Smooth muscle cell (in vitro differentiated cells): ENCODE data around the gene ENTHD1. TPM values are rescaled to one million over a fixed set of nuclear protein-coding genes. Genes with fewer than 3 reads are reported as not detected.

Experiments used
- DNase-seq: peaks from one replicate; lab custom pipeline; 2025; ENCODE audit not compliant: unreplicated experiment; lab: John Stamatoyannopoulos, UW
- H2AFZ ChIP-seq: fragments of 200-600 bp; sonication (generic); 2 replicates; pipeline ENCODE4 v1.6.0; 2016; ENCODE audit warnings: antibody characterized with exemption, low read depth, mild to moderate bottlenecking
- H3F3A ChIP-seq: fragments of 200-600 bp; sonication (generic); 2 replicates; pipeline ENCODE4 v1.6.0; 2017; ENCODE audit warnings: antibody characterized with exemption, low read depth
- H3K27ac ChIP-seq: fragments of 200-600 bp; sonication (generic); 2 replicates; pipeline ENCODE4 v1.5.1; 2016; ENCODE audit warnings: low read depth, mild to moderate bottlenecking
- H3K27me3 ChIP-seq: fragments of 200-600 bp; sonication (generic); 2 replicates; pipeline ENCODE4 v1.6.1; 2016; ENCODE audit warnings: low read depth, mild to moderate bottlenecking
- H3K36me3 ChIP-seq: fragments of 200-600 bp; sonication (generic); 2 replicates; pipeline ENCODE4 v1.5.1; 2016; ENCODE audit warnings: low read depth
- H3K4me1 ChIP-seq: fragments of 200-600 bp; sonication (generic); 2 replicates; pipeline ENCODE4 v1.5.1; 2016; ENCODE audit warnings: low read depth
- H3K4me2 ChIP-seq: fragments of 200-600 bp; sonication (generic); 2 replicates; pipeline ENCODE4 v1.6.0; 2016; ENCODE audit warnings: mild to moderate bottlenecking
- H3K4me3 ChIP-seq: fragments of 200-600 bp; sonication (generic); 2 replicates; pipeline ENCODE4 v1.5.1; 2016; ENCODE audit warnings: mild to moderate bottlenecking
- H3K79me2 ChIP-seq: fragments of 200-600 bp; sonication (generic); 2 replicates; pipeline ENCODE4 v1.6.0; 2016; ENCODE audit warnings: low read depth, mild to moderate bottlenecking
- H3K9ac ChIP-seq: fragments of 200-600 bp; sonication (generic); 2 replicates; pipeline ENCODE4 v1.6.0; 2016; ENCODE audit warnings: low read depth
- H3K9me3 ChIP-seq: fragments of 200-600 bp; sonication (generic); replicated peaks from 2 replicates; pipeline ENCODE4 v1.5.1; 2016; ENCODE audit warnings: low read depth
- H4K20me1 ChIP-seq: fragments of 200-600 bp; sonication (generic); 2 replicates; pipeline ENCODE4 v1.6.0; 2016; ENCODE audit warnings: low read depth
- WGBS: methylation state at CpG from one replicate; pipeline ENCODE4 v1.1.7; 2016; ENCODE audit warnings: low lambda C conversion rate; 5-methylcytosine and 5-hydroxymethylcytosine counted together
- polyA plus RNA-seq: library from polyadenylated mRNA; unstranded; fragments of >200 nt; fragmentation: Nextera tagmentation; extraction: Ambion mirVana; gene quantifications from 2 replicates; pipeline ENCODE4 v1.2.1, GENCODE V29; 2016
- total RNA-seq: library from RNA; depleted of rRNA; stranded (reverse); fragments of >200 nt; gene quantifications from 2 replicates; pipeline ENCODE4 v1.2.3, GENCODE V29; 2014
- TF ChIP-seq, protein P1 (sequence below): fragments of 200-600 bp; sonication (generic); IDR thresholded peaks from 2 replicates; pipeline ENCODE4 v1.5.1; 2017; ENCODE audit warnings: borderline replicate concordance, mild to moderate bottlenecking, antibody characterized with exemption; ENCODE audit not compliant: insufficient read depth, poor library complexity, severe bottlenecking

Gene ENTHD1
- total and polyA plus RNA-seq, 2 experiments from 2014 or later, result not detected

DNA sequence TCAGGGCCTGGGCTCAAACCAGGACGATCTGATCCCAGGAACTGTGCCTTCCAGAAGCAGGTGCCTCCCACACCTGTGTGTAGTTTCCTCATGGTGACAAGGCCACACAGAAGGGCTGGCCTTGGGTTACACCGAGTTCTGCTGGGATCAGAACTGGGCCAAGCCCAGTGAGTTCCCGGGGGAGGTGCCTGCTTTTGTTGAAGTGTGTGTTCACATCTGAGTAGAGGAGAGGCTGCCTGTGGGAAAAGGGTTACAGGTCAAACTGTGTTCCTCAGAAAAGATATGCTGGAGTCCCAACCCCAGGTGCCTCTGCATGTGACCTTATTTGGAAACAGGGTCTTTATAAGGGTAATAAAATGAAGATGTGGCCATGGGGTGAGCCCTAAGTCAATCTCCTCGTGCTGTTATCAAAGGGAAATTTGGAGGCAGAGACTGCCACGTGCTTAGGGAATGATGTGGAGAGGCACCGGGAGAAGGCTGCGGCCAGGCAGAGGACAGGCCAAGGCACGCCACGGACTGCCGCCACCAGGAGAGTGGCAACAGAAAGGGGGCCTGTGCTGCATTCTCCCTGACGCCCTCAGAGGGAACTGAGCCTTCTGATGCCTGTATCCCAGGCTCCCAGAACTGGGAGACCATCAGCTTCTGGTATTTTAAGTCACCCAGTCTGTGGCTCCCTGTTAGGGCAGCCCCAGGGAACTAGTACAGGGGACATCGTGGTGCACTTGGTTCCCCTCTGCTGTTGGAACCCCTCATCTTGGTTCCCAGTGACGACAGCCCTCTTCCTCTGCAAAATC is 164.2 kb downstream of the ENTHD1 start:
- Histone ChIP-seq H4K20me1 (no peaks in the 10 kb centered on the region), H3K9ac (no peak overlapping the region), H3K4me2 (no peak overlapping the region), H3K9me3 (no peaks in the 10 kb centered on the region), H3K36me3 (no peaks in the 10 kb centered on the region), H2AFZ (no peak overlapping the region), H3K27me3 (peaks cover 8% of the 10 kb centered on the region), H3K27ac (no peak overlapping the region), H3K4me3 (no peak overlapping the region), H3F3A (no peaks in the 10 kb centered on the region), H3K4me1 (no peaks in the 10 kb centered on the region), H3K79me2 (no peaks in the 10 kb centered on the region)
- no peak for DNase-seq
- TF ChIP-seq, protein P1, sequence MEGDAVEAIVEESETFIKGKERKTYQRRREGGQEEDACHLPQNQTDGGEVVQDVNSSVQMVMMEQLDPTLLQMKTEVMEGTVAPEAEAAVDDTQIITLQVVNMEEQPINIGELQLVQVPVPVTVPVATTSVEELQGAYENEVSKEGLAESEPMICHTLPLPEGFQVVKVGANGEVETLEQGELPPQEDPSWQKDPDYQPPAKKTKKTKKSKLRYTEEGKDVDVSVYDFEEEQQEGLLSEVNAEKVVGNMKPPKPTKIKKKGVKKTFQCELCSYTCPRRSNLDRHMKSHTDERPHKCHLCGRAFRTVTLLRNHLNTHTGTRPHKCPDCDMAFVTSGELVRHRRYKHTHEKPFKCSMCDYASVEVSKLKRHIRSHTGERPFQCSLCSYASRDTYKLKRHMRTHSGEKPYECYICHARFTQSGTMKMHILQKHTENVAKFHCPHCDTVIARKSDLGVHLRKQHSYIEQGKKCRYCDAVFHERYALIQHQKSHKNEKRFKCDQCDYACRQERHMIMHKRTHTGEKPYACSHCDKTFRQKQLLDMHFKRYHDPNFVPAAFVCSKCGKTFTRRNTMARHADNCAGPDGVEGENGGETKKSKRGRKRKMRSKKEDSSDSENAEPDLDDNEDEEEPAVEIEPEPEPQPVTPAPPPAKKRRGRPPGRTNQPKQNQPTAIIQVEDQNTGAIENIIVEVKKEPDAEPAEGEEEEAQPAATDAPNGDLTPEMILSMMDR, result no peak
- 83% methylated on average over 13 of the region's 13 CpGs for WGBS

DNA sequence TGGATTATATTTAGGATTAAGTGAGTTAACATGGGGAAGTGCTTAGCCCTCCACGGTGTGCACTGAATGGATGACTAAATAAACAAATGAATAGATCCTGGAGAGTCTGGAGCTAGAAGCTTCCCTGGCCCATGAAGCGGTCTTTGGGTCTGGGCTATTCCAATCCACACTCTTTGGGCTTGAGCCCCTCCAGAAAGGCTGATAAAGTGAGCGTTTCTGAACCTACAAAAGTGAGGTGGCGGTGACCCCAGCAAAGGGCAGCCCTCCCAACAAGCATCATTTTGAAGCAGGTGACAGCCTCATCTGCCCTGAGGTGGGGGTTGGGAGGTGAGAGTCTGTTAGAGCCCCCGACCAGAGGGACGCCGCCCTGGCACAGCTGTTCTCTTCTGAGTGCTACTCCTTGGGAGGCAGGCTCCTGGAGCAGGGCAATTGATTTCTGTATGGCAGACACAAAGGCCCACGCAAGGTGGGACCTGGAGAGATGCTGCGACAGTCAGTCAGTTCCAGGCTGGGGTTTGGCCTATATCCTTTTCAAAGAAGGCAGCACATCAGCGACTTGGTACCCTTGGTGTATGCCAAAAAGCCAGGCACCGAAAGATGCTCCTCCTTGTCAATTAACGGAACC is 165.2 kb downstream of the ENTHD1 start:
- DNase-seq, result no peak
- TF ChIP-seq, protein P1, result no peak

DNA sequence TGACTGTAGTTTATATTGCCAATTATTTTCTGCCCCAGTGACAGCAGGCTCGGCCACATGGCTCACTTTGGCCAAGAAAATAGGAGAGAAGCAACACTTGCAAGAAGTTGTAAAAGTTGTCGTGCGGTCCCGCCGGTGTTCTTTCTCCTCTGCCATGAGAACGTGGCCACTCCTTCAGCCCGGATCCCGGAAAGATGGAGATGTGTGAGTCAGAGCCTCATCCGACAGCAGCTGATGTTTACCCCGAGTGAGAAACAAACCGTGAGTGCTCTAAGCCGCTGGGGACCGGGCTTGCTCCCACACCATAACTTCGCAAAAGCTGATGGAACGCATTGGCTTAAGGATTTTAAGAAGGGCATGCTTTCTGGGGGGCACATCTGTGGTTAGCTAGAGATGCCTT is 166.0 kb downstream of the ENTHD1 start:
- Histone ChIP-seq H3K36me3 (no peaks in the 10 kb centered on the region), H3K4me3 (no peak overlapping the region), H4K20me1 (no peaks in the 10 kb centered on the region), H3K79me2 (no peaks in the 10 kb centered on the region), H3K27me3 (peaks cover 8% of the 10 kb centered on the region), H3K27ac (no peak overlapping the region), H3F3A (no peaks in the 10 kb centered on the region), H2AFZ (no peak overlapping the region), H3K9ac (no peak overlapping the region), H3K4me2 (no peak overlapping the region), H3K9me3 (no peaks in the 10 kb centered on the region), H3K4me1 (no peaks in the 10 kb centered on the region)
- DNase-seq, result no peak
- TF ChIP-seq, protein P1, result no peak
- 44% methylated on average over 15 of the region's 15 CpGs for WGBS

More for the DNA sequence above, 165.2 kb downstream of the ENTHD1 start:
- WGBS, result 91% methylated on average over 12 of the region's 12 CpGs
- Histone ChIP-seq H2AFZ (no peak overlapping the region), H3K36me3 (no peaks in the 10 kb centered on the region), H4K20me1 (no peaks in the 10 kb centered on the region), H3K4me2 (no peak overlapping the region), H3K27ac (no peak overlapping the region), H3K9me3 (no peaks in the 10 kb centered on the region), H3K79me2 (no peaks in the 10 kb centered on the region), H3F3A (no peaks in the 10 kb centered on the region), H3K4me1 (no peaks in the 10 kb centered on the region), H3K27me3 (peaks cover 8% of the 10 kb centered on the region), H3K9ac (no peak overlapping the region), H3K4me3 (no peak overlapping the region)
